Measurements from ENCODE around the gene AUTS2.

Gene AUTS2

DNA sequence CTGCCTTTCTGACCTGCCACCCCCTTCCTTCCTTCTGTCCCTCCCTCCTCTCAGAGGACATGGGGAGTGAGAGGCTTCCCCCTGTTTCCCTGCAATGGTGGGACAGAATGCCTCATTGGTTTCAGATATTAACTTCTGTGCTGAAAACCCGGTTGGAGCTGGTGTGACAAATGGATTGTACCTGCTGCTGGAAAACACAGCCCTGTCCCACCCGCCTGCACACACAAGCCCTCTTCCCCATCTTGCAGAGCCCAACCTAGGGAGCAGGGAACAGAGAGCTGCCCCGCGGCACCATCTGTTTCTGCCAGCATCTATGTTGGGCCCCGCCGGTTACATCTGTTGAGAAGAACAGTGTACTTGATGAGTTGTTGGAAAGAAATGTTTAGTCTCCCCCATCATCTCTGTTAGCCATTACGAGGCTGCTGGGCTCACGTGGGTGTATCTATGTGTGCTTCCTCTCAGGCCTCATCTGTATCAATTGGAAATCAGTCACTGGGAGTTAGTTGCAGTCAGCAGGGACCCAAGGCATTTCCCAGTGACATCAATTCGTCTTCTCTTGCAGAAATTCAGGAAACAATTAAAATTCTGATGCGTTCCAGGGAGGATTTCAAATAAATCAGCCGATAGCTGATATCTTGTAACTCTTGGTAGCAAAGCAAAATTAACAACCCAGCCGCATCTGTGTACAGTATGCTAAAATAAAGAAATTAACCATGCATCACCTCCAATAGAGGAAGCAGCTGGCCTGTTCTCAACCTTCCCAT, 808.1 kb downstream of the AUTS2 start:
- DNase-seq (ENCODE audit: low read depth): no peak
- TF ChIP-seq, protein P1, sequence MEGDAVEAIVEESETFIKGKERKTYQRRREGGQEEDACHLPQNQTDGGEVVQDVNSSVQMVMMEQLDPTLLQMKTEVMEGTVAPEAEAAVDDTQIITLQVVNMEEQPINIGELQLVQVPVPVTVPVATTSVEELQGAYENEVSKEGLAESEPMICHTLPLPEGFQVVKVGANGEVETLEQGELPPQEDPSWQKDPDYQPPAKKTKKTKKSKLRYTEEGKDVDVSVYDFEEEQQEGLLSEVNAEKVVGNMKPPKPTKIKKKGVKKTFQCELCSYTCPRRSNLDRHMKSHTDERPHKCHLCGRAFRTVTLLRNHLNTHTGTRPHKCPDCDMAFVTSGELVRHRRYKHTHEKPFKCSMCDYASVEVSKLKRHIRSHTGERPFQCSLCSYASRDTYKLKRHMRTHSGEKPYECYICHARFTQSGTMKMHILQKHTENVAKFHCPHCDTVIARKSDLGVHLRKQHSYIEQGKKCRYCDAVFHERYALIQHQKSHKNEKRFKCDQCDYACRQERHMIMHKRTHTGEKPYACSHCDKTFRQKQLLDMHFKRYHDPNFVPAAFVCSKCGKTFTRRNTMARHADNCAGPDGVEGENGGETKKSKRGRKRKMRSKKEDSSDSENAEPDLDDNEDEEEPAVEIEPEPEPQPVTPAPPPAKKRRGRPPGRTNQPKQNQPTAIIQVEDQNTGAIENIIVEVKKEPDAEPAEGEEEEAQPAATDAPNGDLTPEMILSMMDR (conservative IDR thresholded peaks at IDR 0.05; ENCODE audit: low read depth, low read length): no peak
- no peak overlapping the region for H3K4me3 ChIP-seq (ENCODE audit: low read length)

DNA sequence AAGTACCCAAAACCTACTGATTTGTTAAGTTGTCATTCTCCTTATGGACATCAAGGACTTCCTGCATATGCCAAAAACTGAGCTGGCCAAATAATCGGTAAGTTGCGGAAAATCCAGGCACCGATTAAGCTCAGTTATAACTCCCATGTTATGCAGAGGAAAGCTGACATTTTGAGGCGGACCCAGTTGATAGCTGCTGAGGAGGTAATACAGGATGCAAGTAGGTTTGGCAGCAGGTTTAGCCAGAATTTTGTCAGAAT, 808.6 kb downstream of the AUTS2 start:
- no peak for DNase-seq (ENCODE audit: low read depth)
- no peak overlapping the region for H3K4me3 ChIP-seq (ENCODE audit: low read length)
- TF ChIP-seq, protein P1 (conservative IDR thresholded peaks at IDR 0.05; ENCODE audit: low read depth, low read length): no peak

GRCh38 chr7:70408477-70408876, 810.2 kb downstream of the AUTS2 start:
- no peak for DNase-seq (ENCODE audit: low read depth)
- TF ChIP-seq, protein P1 (conservative IDR thresholded peaks at IDR 0.05; ENCODE audit: low read depth, low read length): no peak
- H3K4me3 ChIP-seq (ENCODE audit: low read length): no peak overlapping the region

GRCh38 chr7:70408891-70409290, 810.6 kb downstream of the AUTS2 start:
- H3K4me3 ChIP-seq (ENCODE audit: low read length): no peak overlapping the region
- DNase-seq (ENCODE audit: low read depth): no peak
- TF ChIP-seq, protein P1 (conservative IDR thresholded peaks at IDR 0.05; ENCODE audit: low read depth, low read length): no peak

DNA sequence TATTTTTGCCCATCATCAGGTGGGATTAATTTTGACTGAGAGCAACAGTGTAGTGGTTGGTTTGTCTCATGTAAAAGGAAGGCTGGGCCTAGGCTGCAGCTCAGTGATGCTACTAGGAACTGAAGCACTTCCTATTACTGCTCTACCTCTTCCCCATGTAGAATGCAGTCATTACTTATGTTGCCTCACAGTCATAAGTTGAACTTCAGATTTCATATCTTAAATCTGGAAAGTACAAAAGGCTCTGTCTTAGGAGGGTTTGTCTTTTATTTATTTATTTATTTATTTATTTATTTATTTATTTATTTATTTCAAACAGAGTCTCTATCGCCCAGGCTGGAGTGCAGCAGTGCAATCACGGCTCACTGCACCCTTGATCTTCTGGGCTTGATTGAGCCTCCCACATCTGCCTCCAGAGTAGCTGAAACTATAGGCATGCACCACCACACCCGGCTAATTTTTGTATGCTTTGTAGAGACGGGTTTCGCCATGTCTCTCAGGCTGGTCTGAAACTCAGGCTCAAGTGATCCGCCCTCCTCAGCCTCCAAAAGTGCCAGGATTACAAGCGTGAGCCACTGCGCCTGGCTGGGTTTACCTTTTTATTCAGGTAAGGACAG, 812.0 kb downstream of the AUTS2 start:
- DNase-seq (ENCODE audit: low read depth): no peak
- no peak overlapping the region for H3K4me3 ChIP-seq (ENCODE audit: low read length)
- TF ChIP-seq, protein P1 (conservative IDR thresholded peaks at IDR 0.05; ENCODE audit: low read depth, low read length): no peak

DNA sequence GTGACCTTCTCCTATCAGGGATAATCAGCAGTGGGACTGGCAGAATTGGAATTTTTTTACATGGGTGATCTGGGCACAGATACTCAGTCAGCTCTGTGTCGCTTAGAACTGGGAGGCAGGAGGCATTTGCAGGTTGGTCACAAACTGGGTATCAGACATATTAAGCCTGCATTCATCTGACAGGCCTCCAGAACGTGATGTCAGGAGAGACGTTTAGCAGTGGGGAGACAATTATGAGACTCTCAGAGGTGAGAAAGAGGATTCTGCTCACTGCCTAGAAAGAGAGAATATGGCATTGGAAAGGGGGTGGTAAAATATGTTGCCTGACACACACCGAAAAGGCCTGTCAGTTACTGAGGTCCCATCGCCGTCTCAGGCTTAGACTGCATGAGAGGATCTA, 816.1 kb downstream of the AUTS2 start:
- no peak for DNase-seq (ENCODE audit: low read depth)
- TF ChIP-seq, protein P1 (conservative IDR thresholded peaks at IDR 0.05; ENCODE audit: low read depth, low read length): no peak
- no peak overlapping the region for H3K4me3 ChIP-seq (ENCODE audit: low read length)
